Upper lobe of left lung (tissue), 4 donors: ENCODE measurements around the gene MAPK12.

Experiments used
- EP300 ChIP-seq, 4 donors: sonication (generic); formaldehyde crosslinking; IDR thresholded peaks; one replicate each; pipeline ENCODE4 v1.5.1; 2017; ENCODE audit warnings: antibody characterized with exemption in 4 of 4, control low read depth in 2 of 4
- POLR2A ChIP-seq, 4 donors: fragments of 450-650 bp; IDR thresholded peaks; one replicate each; pipeline ENCODE4 v1.5.1; 2016 to 2017; ENCODE audit warnings: antibody characterized with exemption in 4 of 4, mild to moderate bottlenecking in 2 of 4

DNA sequence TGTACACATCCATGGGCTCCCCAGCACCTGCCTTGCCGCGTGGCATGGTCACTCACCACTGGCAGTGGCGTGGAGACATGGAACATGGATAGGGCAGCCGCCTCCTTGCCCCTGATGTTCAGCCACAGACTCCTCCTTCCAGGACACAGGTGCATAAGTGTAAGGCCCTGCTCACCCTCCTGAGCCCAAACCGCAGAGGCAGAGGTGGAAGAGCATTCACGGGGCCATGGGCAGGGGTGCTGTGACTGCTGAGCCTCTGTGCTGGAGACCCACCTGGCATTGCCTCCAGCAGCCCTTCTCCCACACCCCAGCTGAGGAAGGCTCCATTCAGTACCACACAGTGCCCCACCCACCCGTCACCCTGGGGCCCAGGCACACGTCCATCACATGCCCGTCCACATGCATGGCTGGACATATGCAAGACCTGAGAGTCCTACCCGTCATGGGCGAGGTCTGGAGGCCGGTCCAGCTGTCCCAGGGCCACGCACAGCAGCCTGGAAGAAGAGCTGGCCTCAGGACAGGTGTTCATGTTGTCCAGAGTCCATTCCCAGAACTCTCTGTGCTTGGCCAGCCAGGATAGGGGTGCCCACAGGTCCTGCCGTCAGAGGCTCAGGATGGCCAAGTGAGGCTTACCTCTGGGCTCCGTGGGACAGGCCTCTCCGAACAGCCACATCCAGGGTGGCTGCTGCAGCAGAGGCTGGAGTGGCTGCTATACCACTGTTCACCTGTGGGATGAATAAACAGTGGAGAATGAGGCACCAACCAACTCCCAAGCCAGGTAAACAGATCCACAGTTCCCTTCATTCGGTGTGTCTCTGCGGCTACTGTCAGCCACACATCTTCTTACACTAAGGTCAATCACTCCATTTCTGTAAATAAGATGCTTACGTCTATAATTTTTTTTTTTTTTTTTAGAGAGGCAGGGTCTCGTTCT lies 15.0 kb downstream of the MAPK12 start:
- no peak for TF ChIP-seq POLR2A (IDR thresholded peaks at IDR 0.05)
- no peak for TF ChIP-seq EP300 (IDR thresholded peaks at IDR 0.05)
